ENCODE measurements around the gene RNFT2. TPM values are rescaled to one million over a fixed set of nuclear protein-coding genes. Genes with fewer than 3 reads are reported as not detected.

RNFT2 gene
- total RNA-seq, 1 experiment from 2014 or later = 21.1 TPM

GRCh38 chr12:116718655-116719454 is 19.3 kb upstream of the RNFT2 start:
- peaks cover 13% of the 10 kb centered on the region for H3K4me1 ChIP-seq (replicated peaks; ENCODE audit: insufficient read depth)
- CTCF ChIA-PET = interaction anchor here (0.7 kb wide), 1 partner anchor 417 kb away, joined by 3 read pairs; no protein-coding TSS in a partner anchor

GRCh38 chr12:116719731-116720528 is 18.2 kb upstream of the RNFT2 start:
- no peak for DNase-seq
- Histone ChIP-seq H3K4me3 (no peak overlapping the region), H3K4me2 (no peak overlapping the region), H3K79me2 (ENCODE audit: low read depth) (0 out of 2 replicates have a peak, but pooled peaks cover 4% of the 10 kb centered on the region), H3K9me3 (ENCODE audit: insufficient read depth, low read depth) (no peaks in the 10 kb centered on the region), H3K4me1 (replicated peaks; ENCODE audit: insufficient read depth) (peaks cover 13% of the 10 kb centered on the region), H3K27ac (no peak overlapping the region), H3K27me3 (ENCODE audit: insufficient read depth, low read depth) (no peaks in the 10 kb centered on the region), H3K36me3 (ENCODE audit: low read depth) (peaks cover 5% of the 10 kb centered on the region; the same call in 1 of the 2 replicates), H3K9me2 (ENCODE audit: insufficient read depth) (no peaks in the 10 kb centered on the region), H2AFZ (no peak overlapping the region), H4K20me1 (ENCODE audit: insufficient read depth) (0 out of 2 replicates have a peak, but pooled peaks cover 5% of the 10 kb centered on the region), H3F3A (ENCODE audit: insufficient read depth, low read depth) (0 out of 2 replicates have a peak, but pooled peaks cover 7% of the 10 kb centered on the region)
- BruUV-seq (replicated peaks) = no TSS peak
- intact Hi-C loops (cut with micrococcal nuclease; ENCODE audit: unreplicated experiment) = no loop called here
- POLR2A ChIA-PET (ENCODE audit: unreplicated experiment) = no interaction called here
- TF ChIP-seq EZH2 (IDR thresholded peaks at IDR 0.05; ENCODE audit: low read depth) (no peak), CTCF (conservative IDR thresholded peaks at IDR 0.05) (no peak)
- CTCF ChIA-PET = no interaction called here

More at GRCh38 chr12:116718655-116719454, 19.3 kb upstream of the RNFT2 start:
- Histone ChIP-seq H4K20me1 (ENCODE audit: insufficient read depth) (0 out of 2 replicates have a peak, but pooled peaks cover under 1% of the 10 kb centered on the region), H3K36me3 (ENCODE audit: low read depth) (peaks cover 5% of the 10 kb centered on the region; the same call in 1 of the 2 replicates), H3K79me2 (ENCODE audit: low read depth) (no peaks in the 10 kb centered on the region), H3K4me2 (peak overlapping the region; percentile 23; the same call in 1 of the 2 replicates), H3K27ac (no peak overlapping the region), H3F3A (ENCODE audit: insufficient read depth, low read depth) (0 out of 2 replicates have a peak, but pooled peaks cover 7% of the 10 kb centered on the region), H2AFZ (no peak overlapping the region), H3K9me3 (ENCODE audit: insufficient read depth, low read depth) (no peaks in the 10 kb centered on the region), H3K9me2 (ENCODE audit: insufficient read depth) (no peaks in the 10 kb centered on the region), H3K4me3 (no peak overlapping the region), H3K27me3 (ENCODE audit: insufficient read depth, low read depth) (no peaks in the 10 kb centered on the region)
- BruUV-seq (replicated peaks) = no TSS peak
- peak in 1 of 2 experiments; percentile 65 for DNase-seq
- POLR2A ChIA-PET (ENCODE audit: unreplicated experiment) = interaction anchor here (0.6 kb wide), 1 partner anchor 259 kb away, joined by 5 read pairs; no protein-coding TSS in a partner anchor
- intact Hi-C loops (cut with micrococcal nuclease; ENCODE audit: unreplicated experiment) = no loop called here
- TF ChIP-seq EZH2 (IDR thresholded peaks at IDR 0.05; ENCODE audit: low read depth) (no peak), CTCF (conservative IDR thresholded peaks at IDR 0.05) (no peak)

- H3K36me3 ChIP-seq (ENCODE audit: low read depth) = peaks cover 5% of the 10 kb centered on the region; the same call in 1 of the 2 replicates
- no peak overlapping the region for H3K4me2 ChIP-seq
- no peak for DNase-seq
- TF ChIP-seq EZH2 (IDR thresholded peaks at IDR 0.05; ENCODE audit: low read depth) (no peak), CTCF (conservative IDR thresholded peaks at IDR 0.05) (no peak)
- no peaks in the 10 kb centered on the region for H3K9me2 ChIP-seq (ENCODE audit: insufficient read depth)
- H4K20me1 ChIP-seq (ENCODE audit: insufficient read depth) = 0 out of 2 replicates have a peak, but pooled peaks cover 5% of the 10 kb centered on the region
- H3K9me3 ChIP-seq (ENCODE audit: insufficient read depth, low read depth) = no peaks in the 10 kb centered on the region
- POLR2A ChIA-PET (ENCODE audit: unreplicated experiment) = no interaction called here
- 0 out of 2 replicates have a peak, but pooled peaks cover 7% of the 10 kb centered on the region for H3F3A ChIP-seq (ENCODE audit: insufficient read depth, low read depth)
- H3K4me3 ChIP-seq = no peak overlapping the region
- intact Hi-C loops (cut with micrococcal nuclease; ENCODE audit: unreplicated experiment) = no loop called here
- peaks cover 13% of the 10 kb centered on the region for H3K4me1 ChIP-seq (replicated peaks; ENCODE audit: insufficient read depth)
- no peak overlapping the region for H3K27ac ChIP-seq
- H3K79me2 ChIP-seq (ENCODE audit: low read depth) = 0 out of 2 replicates have a peak, but pooled peaks cover 12% of the 10 kb centered on the region
- CTCF ChIA-PET = no interaction called here
- no TSS peak for BruUV-seq (replicated peaks)
- H2AFZ ChIP-seq = no peak overlapping the region
- H3K27me3 ChIP-seq (ENCODE audit: insufficient read depth, low read depth) = no peaks in the 10 kb centered on the region
These were observed 15.9 kb upstream of the RNFT2 start for GRCh38 chr12:116722245-116722644.
